GM10266 (cell line): ENCODE data around the gene GDNF.

Source experiments
- DNase-seq: peaks from one replicate; pipeline ENCODE4 v3.0.0; 2012; ENCODE audit errors: extremely low spot score
- CTCF ChIP-seq: IDR thresholded peaks from 2 replicates; pipeline ENCODE4 v1.5.1; 2012; ENCODE audit warnings: mild to moderate bottlenecking, low read depth; ENCODE audit not compliant: control insufficient read depth, insufficient read depth; ENCODE audit errors: missing control alignments

Gene GDNF

DNA sequence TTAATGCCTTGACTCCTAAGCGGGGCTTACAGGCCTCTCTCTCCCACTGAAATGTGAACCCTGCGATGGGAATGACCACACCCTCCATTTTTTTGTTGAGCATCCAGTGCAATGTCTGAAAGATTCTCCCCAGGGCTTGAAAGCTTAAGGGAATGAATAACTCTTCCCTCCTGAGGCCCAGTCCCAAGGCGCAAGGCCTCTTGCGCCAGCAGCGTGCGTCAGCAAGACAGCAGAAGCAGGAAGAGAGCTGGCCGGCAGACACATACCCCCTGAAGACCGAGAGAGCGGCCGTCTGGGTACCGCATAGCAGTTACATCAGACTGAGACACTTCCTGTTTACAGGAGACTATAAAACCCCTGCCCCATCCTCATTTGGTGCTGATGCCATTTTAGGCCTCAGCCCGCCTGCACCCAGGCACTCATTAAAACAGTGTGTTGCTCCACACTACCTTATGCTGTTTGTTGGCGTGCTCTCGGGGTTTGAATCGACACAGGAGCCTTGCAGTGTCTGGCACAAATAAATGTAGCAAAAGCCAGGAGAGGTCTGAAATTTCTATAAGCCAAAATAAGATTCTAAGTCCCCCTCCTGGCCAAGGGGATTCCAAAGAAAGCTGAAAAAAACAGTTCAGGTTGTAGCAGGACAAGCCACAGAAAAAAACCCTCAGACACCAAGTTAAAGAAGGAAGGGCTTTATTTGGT, 62.3 kb downstream of the GDNF start:
- TF ChIP-seq CTCF: no peak
- no peak for DNase-seq

- DNase-seq: no peak
Measured at GRCh38 chr5:37776826-37777225, 63.0 kb downstream of the GDNF start.

DNA sequence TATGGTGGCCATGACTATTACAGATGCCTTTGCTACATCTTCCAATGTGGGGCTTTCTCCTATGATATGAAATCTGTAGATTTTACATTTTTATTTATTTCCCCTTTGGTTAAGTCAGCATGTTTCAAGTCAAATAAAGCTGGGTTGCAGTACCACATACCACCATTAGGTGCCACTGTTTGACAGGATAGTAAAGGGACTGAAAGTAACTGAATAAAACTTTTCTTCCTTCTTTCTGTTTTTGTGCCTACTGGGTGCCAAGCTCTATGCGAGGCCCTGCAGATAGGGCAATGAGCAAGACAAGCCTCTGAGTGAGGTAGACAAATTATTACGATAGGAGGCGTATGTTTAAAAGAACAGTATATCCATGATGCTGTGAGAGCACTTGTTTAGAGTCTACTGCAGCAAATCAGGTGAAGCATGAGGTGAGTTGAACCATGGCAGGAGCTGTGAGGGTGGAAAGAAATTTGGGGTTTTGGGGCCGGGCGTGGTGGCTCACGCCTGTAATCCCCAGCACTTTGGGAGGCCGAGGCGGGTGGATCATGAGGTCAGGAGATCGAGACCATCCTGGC, 64.8 kb downstream of the GDNF start:
- peak; percentile 36 for TF ChIP-seq CTCF
- no peak for DNase-seq

More at GRCh38 chr5:37776826-37777225, 63.0 kb downstream of the GDNF start:
- no peak for TF ChIP-seq CTCF

DNA sequence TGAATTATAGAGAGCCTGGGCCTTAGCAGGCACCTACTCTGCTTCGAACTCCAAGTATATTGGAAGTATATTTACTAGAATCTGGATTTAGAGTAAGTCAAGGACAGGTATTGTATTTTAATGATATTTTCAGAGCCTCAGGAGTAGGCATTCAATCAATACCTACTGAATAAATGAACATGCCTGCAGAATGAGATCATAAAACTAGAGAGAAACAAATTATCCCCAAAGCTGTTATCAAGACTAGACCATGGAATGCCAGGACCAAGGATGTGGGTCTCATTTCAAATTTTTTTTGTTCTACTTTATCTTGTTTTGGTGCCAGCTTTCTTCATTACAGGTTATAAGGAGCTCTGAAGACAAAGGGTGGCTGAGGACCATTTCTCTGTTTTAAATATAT, 66.0 kb downstream of the GDNF start:
- DNase-seq: no peak
- TF ChIP-seq CTCF: no peak

GRCh38 chr5:37772255-37772654, 67.6 kb downstream of the GDNF start:
- no peak for DNase-seq

GRCh38 chr5:37771731-37772130, 68.1 kb downstream of the GDNF start:
- no peak for TF ChIP-seq CTCF
- DNase-seq: no peak

More at GRCh38 chr5:37772255-37772654, 67.6 kb downstream of the GDNF start:
- TF ChIP-seq CTCF: no peak

- DNase-seq: no peak
- no peak for TF ChIP-seq CTCF
Measured at GRCh38 chr5:37771203-37771611, 68.6 kb downstream of the GDNF start.
